ENCODE results near the gene WRNIP1.

WRNIP1 gene

GRCh38 chr6:2731281-2731909 is 33.8 kb upstream of the WRNIP1 start:
- peaks cover 0 to 37% (median 18%) of the 10 kb centered on the region in 4 donors for H3K4me1 ChIP-seq
- no peaks in the 10 kb centered on the region for H3K27me3 ChIP-seq
- no peak overlapping the region for H3K27ac ChIP-seq
- H3K36me3 ChIP-seq: no peaks in the 10 kb centered on the region
- no peaks in the 10 kb centered on the region for H3K9me3 ChIP-seq
- DNase-seq: no peak
- intact Hi-C loops (cut with DNase I; ENCODE audit: low total_unique reads): no loop called here
- no peak overlapping the region for H3K4me3 ChIP-seq
- TF ChIP-seq, protein P1, sequence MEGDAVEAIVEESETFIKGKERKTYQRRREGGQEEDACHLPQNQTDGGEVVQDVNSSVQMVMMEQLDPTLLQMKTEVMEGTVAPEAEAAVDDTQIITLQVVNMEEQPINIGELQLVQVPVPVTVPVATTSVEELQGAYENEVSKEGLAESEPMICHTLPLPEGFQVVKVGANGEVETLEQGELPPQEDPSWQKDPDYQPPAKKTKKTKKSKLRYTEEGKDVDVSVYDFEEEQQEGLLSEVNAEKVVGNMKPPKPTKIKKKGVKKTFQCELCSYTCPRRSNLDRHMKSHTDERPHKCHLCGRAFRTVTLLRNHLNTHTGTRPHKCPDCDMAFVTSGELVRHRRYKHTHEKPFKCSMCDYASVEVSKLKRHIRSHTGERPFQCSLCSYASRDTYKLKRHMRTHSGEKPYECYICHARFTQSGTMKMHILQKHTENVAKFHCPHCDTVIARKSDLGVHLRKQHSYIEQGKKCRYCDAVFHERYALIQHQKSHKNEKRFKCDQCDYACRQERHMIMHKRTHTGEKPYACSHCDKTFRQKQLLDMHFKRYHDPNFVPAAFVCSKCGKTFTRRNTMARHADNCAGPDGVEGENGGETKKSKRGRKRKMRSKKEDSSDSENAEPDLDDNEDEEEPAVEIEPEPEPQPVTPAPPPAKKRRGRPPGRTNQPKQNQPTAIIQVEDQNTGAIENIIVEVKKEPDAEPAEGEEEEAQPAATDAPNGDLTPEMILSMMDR (IDR thresholded peaks at IDR 0.05): no peak

- no peaks in the 10 kb centered on the region for H3K9me3 ChIP-seq
- H3K27ac ChIP-seq: peak overlapping the region in 1 of 2 donors; percentile 32
- no peaks in the 10 kb centered on the region for H3K27me3 ChIP-seq
- no peaks in the 10 kb centered on the region for H3K36me3 ChIP-seq
- no peak overlapping the region for H3K4me3 ChIP-seq
- DNase-seq: no peak
- peaks cover 0 to 33% (median 18%) of the 10 kb centered on the region in 4 donors for H3K4me1 ChIP-seq
- intact Hi-C loops (cut with DNase I; ENCODE audit: low total_unique reads): no loop called here
- TF ChIP-seq, protein P1 (IDR thresholded peaks at IDR 0.05): no peak
Measured at GRCh38 chr6:2732503-2733089, 32.6 kb upstream of the WRNIP1 start.

- no peaks in the 10 kb centered on the region for H3K36me3 ChIP-seq
- intact Hi-C loops (cut with DNase I; ENCODE audit: low total_unique reads): no loop called here
- H3K27ac ChIP-seq: peak overlapping the region in 1 of 2 donors; percentile 32
- peak; percentile 82 to 84 for DNase-seq
- no peaks in the 10 kb centered on the region for H3K27me3 ChIP-seq
- H3K4me3 ChIP-seq: no peak overlapping the region
- H3K9me3 ChIP-seq: no peaks in the 10 kb centered on the region
- H3K4me1 ChIP-seq: peaks cover 0 to 33% (median 18%) of the 10 kb centered on the region in 4 donors
- TF ChIP-seq, protein P1 (IDR thresholded peaks at IDR 0.05): no peak
Measured at GRCh38 chr6:2733324-2733723, 31.9 kb upstream of the WRNIP1 start.

GRCh38 chr6:2733736-2734480 is 31.3 kb upstream of the WRNIP1 start:
- Histone ChIP-seq H3K27ac (peak overlapping the region in 1 of 2 donors; percentile 32), H3K4me1 (peaks cover 0 to 33% (median 18%) of the 10 kb centered on the region in 4 donors), H3K27me3 (no peaks in the 10 kb centered on the region), H3K4me3 (no peak overlapping the region), H3K36me3 (no peaks in the 10 kb centered on the region), H3K9me3 (no peaks in the 10 kb centered on the region)
- intact Hi-C loops (cut with DNase I; ENCODE audit: low total_unique reads): no loop called here
- DNase-seq: no peak
- TF ChIP-seq, protein P1 (IDR thresholded peaks at IDR 0.05): no peak

DNA sequence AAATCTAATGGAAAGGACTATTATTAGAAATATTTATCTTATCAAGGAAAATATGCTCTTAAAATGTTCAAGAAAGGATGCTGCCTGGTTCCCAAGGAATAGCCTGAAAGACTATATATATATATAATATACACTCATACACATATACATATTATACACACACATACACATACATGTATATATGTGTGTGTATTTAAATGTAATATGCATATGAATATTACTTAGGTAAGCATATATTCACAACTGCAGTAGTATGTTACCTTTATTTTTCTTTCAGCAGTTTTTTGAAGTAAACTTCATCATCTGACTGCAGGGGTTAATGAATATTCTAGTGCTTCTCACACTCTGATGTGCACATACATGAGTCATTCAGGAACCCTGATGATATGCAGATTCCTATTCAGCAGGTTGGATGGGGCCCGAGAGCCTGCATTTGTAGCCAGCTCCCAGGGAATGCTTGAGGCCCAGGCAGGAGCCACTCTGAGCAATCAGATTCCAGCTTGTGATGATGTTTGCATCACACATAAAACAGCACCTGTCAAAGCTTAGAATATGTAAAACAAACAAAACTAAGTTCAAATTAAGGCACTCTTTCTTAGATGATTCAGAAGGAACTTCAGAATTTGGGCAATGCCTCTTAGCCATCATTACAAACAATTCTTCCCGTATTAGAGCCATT is 30.6 kb upstream of the WRNIP1 start:
- no peaks in the 10 kb centered on the region for H3K9me3 ChIP-seq
- TF ChIP-seq, protein P1 (IDR thresholded peaks at IDR 0.05): no peak
- H3K4me1 ChIP-seq: peaks cover 0 to 33% (median 18%) of the 10 kb centered on the region in 4 donors
- intact Hi-C loops (cut with DNase I; ENCODE audit: low total_unique reads): no loop called here
- H3K27me3 ChIP-seq: no peaks in the 10 kb centered on the region
- H3K27ac ChIP-seq: peak overlapping the region in 1 of 2 donors; percentile 32
- DNase-seq: no peak
- no peak overlapping the region for H3K4me3 ChIP-seq
- H3K36me3 ChIP-seq: no peaks in the 10 kb centered on the region

All from tibial artery (tissue), 4 donors.